Activated T-cell treated with anti-CD3 and anti-CD28 coated beads, Interleukin-2, amount 50 U/mL, for 72 hours (primary cell): ENCODE measurements around the gene EHD4. TPM values are rescaled to one million over a fixed set of nuclear protein-coding genes. Genes with fewer than 3 reads are reported as not detected.

Experiments used
- ATAC-seq, 2 donors: fragments of 150-1000 bp; cut with Tn5 transposase; replicated peaks in 1 of 2; 2 replicates each; pipeline ENCODE4 v1.10.0; 2021; ENCODE audit warnings: moderate library complexity in 2 of 2, mild to moderate bottlenecking in 1 of 2
- DNase-seq, 2 donors: peaks; one replicate each; pipeline ENCODE4 v3.0.0; 2021 to 2022; ENCODE audit warnings: mixed read lengths in 1 of 2
- H3K27ac Mint-ChIP-seq: one replicate; pipeline ENCODE4 v1.8.0; 2022; ENCODE audit warnings: mild to moderate bottlenecking, moderate library complexity, mixed read lengths
- H3K27me3 Mint-ChIP-seq: one replicate; pipeline ENCODE4 v1.8.0; 2022; ENCODE audit warnings: low read depth, mixed read lengths
- H3K36me3 Mint-ChIP-seq, 2 donors: one replicate each; pipeline ENCODE4 v1.8.0; 2022; ENCODE audit warnings: mixed read lengths in 2 of 2, mild to moderate bottlenecking in 1 of 2; ENCODE audit not compliant: insufficient read depth in 2 of 2
- H3K4me1 Mint-ChIP-seq: one replicate; pipeline ENCODE4 v1.8.0; 2022; ENCODE audit warnings: low read depth, mixed read lengths
- H3K4me3 Mint-ChIP-seq, 2 donors: one replicate each; pipeline ENCODE4 v1.8.0; 2022; ENCODE audit warnings: mild to moderate bottlenecking in 2 of 2, mixed read lengths in 2 of 2, moderate library complexity in 2 of 2
- H3K9me3 Mint-ChIP-seq, 2 donors: one replicate each; pipeline ENCODE4 v1.8.0; 2022; ENCODE audit warnings: mixed read lengths in 2 of 2
- total RNA-seq, 2 donors: library from RNA; stranded (reverse); gene quantifications; one replicate each; pipeline ENCODE4 v1.2.3, GENCODE V29; 2022

The EHD4 gene
- total RNA-seq, 2 donors from 2014 or later = 22.6 to 32.7 TPM

DNA sequence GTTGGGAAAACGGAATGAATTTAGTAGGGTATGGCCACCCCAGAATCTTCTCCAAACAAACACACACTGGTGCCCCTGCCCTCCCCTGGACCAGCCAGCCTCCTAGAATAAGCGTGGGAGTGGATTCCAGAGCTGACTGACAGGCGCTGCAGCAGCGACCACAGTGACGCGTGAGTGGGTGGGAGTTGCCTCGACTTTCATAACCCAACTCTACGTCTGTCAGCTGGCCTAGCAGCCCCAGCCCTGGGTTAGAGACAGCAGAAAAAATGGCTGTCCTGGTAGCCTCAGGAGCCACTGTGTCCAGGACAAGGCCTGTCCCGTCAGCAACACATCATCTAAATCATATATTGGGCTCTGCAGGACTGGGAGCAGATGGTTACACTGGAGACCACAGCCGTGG, 123.7 kb downstream of the EHD4 start:
- Mint-ChIP-seq H3K4me1 (peaks cover 11% of the 10 kb centered on the region), H3K36me3 (peaks cover 0 to 2% of the 10 kb centered on the region in 2 donors), H3K4me3 (no peak overlapping the region), H3K27ac (peak overlapping the region; percentile 22), H3K9me3 (no peaks in the 10 kb centered on the region), H3K27me3 (no peaks in the 10 kb centered on the region)
- ATAC-seq = peak; percentile 73 to 89
- DNase-seq = peak; percentile 53 to 68

DNA sequence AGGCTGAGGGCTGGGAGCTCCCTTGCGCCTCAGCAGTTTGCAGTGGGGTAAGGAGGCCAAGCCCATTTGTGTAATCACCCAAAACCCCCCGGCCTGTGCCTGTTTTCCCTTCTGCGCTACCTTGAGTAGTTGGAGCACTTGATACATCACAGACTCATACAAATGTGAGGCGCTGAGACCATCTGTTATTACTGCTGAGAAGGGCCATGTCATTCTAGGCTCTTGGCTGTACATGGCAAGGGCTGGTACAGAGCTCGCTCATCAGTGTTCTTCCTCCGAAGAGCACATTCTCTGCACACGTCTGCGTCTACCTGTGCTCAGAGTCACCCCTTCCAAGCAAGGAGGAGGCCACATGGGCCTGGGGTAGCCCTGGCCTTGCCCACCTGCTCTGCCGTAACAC, 124.4 kb downstream of the EHD4 start:
- no peaks in the 10 kb centered on the region for H3K9me3 Mint-ChIP-seq
- peaks cover 11% of the 10 kb centered on the region for H3K4me1 Mint-ChIP-seq
- H3K4me3 Mint-ChIP-seq = no peak overlapping the region
- H3K27me3 Mint-ChIP-seq = no peaks in the 10 kb centered on the region
- ATAC-seq (no peak), DNase-seq (no peak)
- no peak overlapping the region for H3K27ac Mint-ChIP-seq
- peaks cover 0 to 2% of the 10 kb centered on the region in 2 donors for H3K36me3 Mint-ChIP-seq

DNA sequence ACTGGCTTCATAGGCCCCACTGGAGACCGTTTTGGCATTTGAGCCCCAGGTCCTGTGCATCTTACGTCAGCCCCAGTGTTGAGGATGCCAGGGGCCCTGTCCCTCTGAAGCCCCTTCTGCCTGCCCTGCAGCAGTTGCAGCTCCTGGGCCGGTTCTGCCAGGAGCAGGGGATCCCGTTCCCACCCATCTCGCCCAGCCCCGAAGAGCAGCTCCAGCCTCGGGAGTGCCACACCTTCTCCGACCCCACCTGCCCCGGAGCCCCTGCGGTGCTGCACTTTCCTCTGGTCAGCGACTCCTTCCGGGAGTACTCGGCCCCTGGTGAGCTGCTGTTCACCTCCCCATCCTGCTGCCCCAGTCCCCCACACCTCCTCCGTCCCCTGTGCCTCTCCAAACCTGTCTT, 125.2 kb downstream of the EHD4 start:
- DNase-seq = no peak
- Mint-ChIP-seq H3K27me3 (no peaks in the 10 kb centered on the region), H3K4me1 (peaks cover 11% of the 10 kb centered on the region), H3K36me3 (peaks cover 0 to 2% of the 10 kb centered on the region in 2 donors), H3K27ac (no peak overlapping the region), H3K4me3 (no peak overlapping the region), H3K9me3 (no peaks in the 10 kb centered on the region)
- ATAC-seq = no peak

Other genes starting within 250 kb of the EHD4 start
- gene MAPKBP1, start 198.1 kb downstream of the EHD4 start, total RNA-seq = 10 to 100 TPM; 16.0 to 17.7 TPM
- gene JMJD7, start 144.5 kb downstream of the EHD4 start, total RNA-seq = 10 to 100 TPM; 15.2 to 16.0 TPM
- 1 to 10 TPM; 4.4 to 9.1 TPM for gene PLA2G4B, start 133.7 kb downstream of the EHD4 start, total RNA-seq
- gene SPTBN5, start 78.5 kb downstream of the EHD4 start, total RNA-seq = 1 to 10 TPM in 1 of 2 donors, under 1 TPM in 1; 0.41 to 1.7 TPM
- gene PLA2G4E, start 48.5 kb upstream of the EHD4 start, total RNA-seq = not detected
- gene PLA2G4D, start 122.0 kb upstream of the EHD4 start, total RNA-seq = not detected
- gene PLA2G4F, start 184.1 kb upstream of the EHD4 start, total RNA-seq = under 1 TPM in 1 of 2 donors, not detected in 1; 0.07 TPM
- gene VPS39, start 235.7 kb upstream of the EHD4 start, total RNA-seq = 10 to 100 TPM; 79.8 to 95.3 TPM